Neural cell (in vitro differentiated cells): ENCODE results near the gene CCDC60. TPM values are rescaled to one million over a fixed set of nuclear protein-coding genes. Genes with fewer than 3 reads are reported as not detected.
"Not testable (repeated sequence)": the region's sequence is repeated elsewhere in the genome, so short reads cannot be mapped to it uniquely, and the experiment has no call there.

ENCODE experiments used
- H2AFZ ChIP-seq: fragments of 200-600, 300-800 bp; sonication (generic), shearing (Covaris generic); 2 replicates; pipeline ENCODE4 v1.6.0; 2014; ENCODE audit warnings: low read depth, mild to moderate bottlenecking, antibody characterized with exemption, low read length, moderate library complexity
- H3F3A ChIP-seq: fragments of 200-600 bp; shearing (Covaris generic); 2 replicates; pipeline ENCODE4 v1.6.1; 2016; ENCODE audit warnings: mild to moderate bottlenecking, moderate library complexity, mixed read lengths, antibody characterized with exemption, low read length; ENCODE audit not compliant: insufficient read depth, poor library complexity, severe bottlenecking
- H3K27ac ChIP-seq: fragments of 200-600, 300-800 bp; sonication (generic), shearing (Covaris generic); 2 replicates; pipeline ENCODE4 v1.5.1; 2014; ENCODE audit warnings: mild to moderate bottlenecking, low read length, moderate library complexity
- H3K27me3 ChIP-seq: fragments of 300-800, 200-600 bp; sonication (generic), shearing (Covaris generic); 2 replicates; pipeline ENCODE4 v1.6.0; 2014; ENCODE audit warnings: mild to moderate bottlenecking, low read depth, low read length, moderate library complexity; ENCODE audit not compliant: insufficient read depth
- H3K36me3 ChIP-seq: fragments of 300-800, 200-600 bp; sonication (generic), shearing (Covaris generic); 2 replicates; pipeline ENCODE4 v1.5.1; 2014; ENCODE audit warnings: mild to moderate bottlenecking, antibody characterized with exemption, low read length, moderate library complexity; ENCODE audit not compliant: insufficient read depth
- H3K4me2 ChIP-seq: fragments of 300-800, 200-600 bp; sonication (generic), shearing (Covaris generic); 2 replicates; pipeline ENCODE4 v1.6.0; 2014; ENCODE audit warnings: mild to moderate bottlenecking, low read length
- H3K4me3 ChIP-seq: fragments of 300-800, 200-600 bp; sonication (generic), shearing (Covaris generic); 2 replicates; pipeline ENCODE4 v1.5.1; 2014; ENCODE audit warnings: mild to moderate bottlenecking, low read length, moderate library complexity
- H3K79me2 ChIP-seq: fragments of 200-600 bp; shearing (Covaris generic); replicated peaks from 2 replicates; pipeline ENCODE4 v1.6.0; 2014; ENCODE audit warnings: mild to moderate bottlenecking, low read length, moderate library complexity; ENCODE audit not compliant: insufficient read depth
- H3K9ac ChIP-seq: fragments of 300-800, 200-600 bp; sonication (generic), shearing (Covaris generic); 2 replicates; pipeline ENCODE4 v1.6.1; 2016; ENCODE audit warnings: mild to moderate bottlenecking, low read length, mixed read lengths
- H3K9me2 ChIP-seq: fragments of 200-600 bp; shearing (Covaris generic); 2 replicates; pipeline ENCODE4 v1.6.1; 2016; ENCODE audit warnings: mild to moderate bottlenecking, low read length, mixed read lengths; ENCODE audit not compliant: insufficient read depth
- H3K9me3 ChIP-seq: fragments of 200-600, 300-800 bp; sonication (generic), shearing (Covaris generic); 2 replicates; pipeline ENCODE4 v1.6.1; 2016; ENCODE audit warnings: mild to moderate bottlenecking, mixed run types, low read length, moderate library complexity, mixed read lengths
- H4K20me1 ChIP-seq: fragments of 200-600 bp; shearing (Covaris generic); 2 replicates; pipeline ENCODE4 v1.6.1; 2016; ENCODE audit warnings: mild to moderate bottlenecking, mixed run types; ENCODE audit not compliant: insufficient read depth
- CTCF ChIP-seq: fragments of 450-650 bp; IDR thresholded peaks from 2 replicates; pipeline ENCODE4 v1.5.1; 2014; ENCODE audit warnings: antibody characterized with exemption, mild to moderate bottlenecking, moderate library complexity; ENCODE audit not compliant: poor library complexity, severe bottlenecking
- EP300 ChIP-seq: fragments of 450-650 bp; conservative IDR thresholded peaks from 2 replicates; pipeline ENCODE4 v1.6.1; 2014; ENCODE audit warnings: antibody characterized with exemption, mild to moderate bottlenecking, moderate library complexity; ENCODE audit not compliant: poor library complexity, severe bottlenecking
- EZH2 ChIP-seq: fragments of 200-600, 300-800 bp; shearing (Covaris generic), sonication (generic); IDR thresholded peaks from 2 replicates; pipeline ENCODE4 v1.6.1; 2014; ENCODE audit warnings: antibody characterized with exemption, low read length, borderline replicate concordance, mild to moderate bottlenecking; ENCODE audit not compliant: insufficient read depth, poor library complexity, severe bottlenecking
- MXI1 ChIP-seq: fragments of 450-650 bp; conservative IDR thresholded peaks from 2 replicates; pipeline ENCODE4 v1.6.1; 2014; ENCODE audit warnings: antibody characterized with exemption, mild to moderate bottlenecking; ENCODE audit not compliant: poor library complexity, severe bottlenecking
- POLR2AphosphoS5 ChIP-seq: IDR thresholded peaks from 2 replicates; pipeline ENCODE4 v1.6.1; 2012
- RAD21 ChIP-seq: fragments of 450-650 bp; conservative IDR thresholded peaks from 2 replicates; pipeline ENCODE4 v1.6.1; 2014; ENCODE audit warnings: antibody characterized with exemption, mild to moderate bottlenecking, moderate library complexity
- REST ChIP-seq: IDR thresholded peaks from 2 replicates; pipeline ENCODE4 v1.6.1; 2012; ENCODE audit warnings: borderline replicate concordance
- SMC3 ChIP-seq: fragments of 450-650 bp; conservative IDR thresholded peaks from 2 replicates; pipeline ENCODE4 v1.6.1; 2014; ENCODE audit warnings: antibody characterized with exemption, mild to moderate bottlenecking, moderate library complexity; ENCODE audit not compliant: poor library complexity
- TAF1 ChIP-seq: IDR thresholded peaks from 2 replicates; pipeline ENCODE4 v1.6.1; 2012; ENCODE audit warnings: low read depth
- polyA plus RNA-seq: library from polyadenylated mRNA; depleted of rRNA; stranded (reverse); fragments of >200 nt; gene quantifications from 2 replicates; pipeline ENCODE4 v1.2.3, GENCODE V29; 2014

CCDC60 gene
- polyA plus RNA-seq, 1 donor from 2014 or later = not detected

- no peaks in the 10 kb centered on the region for H3K79me2 ChIP-seq
- no peak overlapping the region for H3K9ac ChIP-seq
- H3K9me3 ChIP-seq = no peaks in the 10 kb centered on the region
Measured at GRCh38 chr12:119354172-119354571, 19.6 kb downstream of the CCDC60 start.

GRCh38 chr12:119360366-119360765, 25.8 kb downstream of the CCDC60 start:
- H2AFZ ChIP-seq, H3K36me3 ChIP-seq, H3F3A ChIP-seq, H3K27ac ChIP-seq, H3K9me2 ChIP-seq, H3K79me2 ChIP-seq, H3K4me2 ChIP-seq, H3K9me3 ChIP-seq, H3K4me3 ChIP-seq, H3K27me3 ChIP-seq, H4K20me1 ChIP-seq, H3K9ac ChIP-seq: not testable (repeated sequence)

More at GRCh38 chr12:119354172-119354571, 19.6 kb downstream of the CCDC60 start:
- no peaks in the 10 kb centered on the region for H3F3A ChIP-seq
- TF ChIP-seq EP300 (no peak), CTCF (no peak), MXI1 (no peak), EZH2 (no peak), TAF1 (no peak), REST (no peak), SMC3 (no peak), POLR2AphosphoS5 (no peak), RAD21 (no peak)
- H2AFZ ChIP-seq = no peak overlapping the region
- no peaks in the 10 kb centered on the region for H3K9me2 ChIP-seq
- no peak overlapping the region for H3K4me2 ChIP-seq
- H4K20me1 ChIP-seq = no peaks in the 10 kb centered on the region
- no peak overlapping the region for H3K27ac ChIP-seq
- H3K4me3 ChIP-seq = no peak overlapping the region
- no peaks in the 10 kb centered on the region for H3K36me3 ChIP-seq
- H3K27me3 ChIP-seq = no peaks in the 10 kb centered on the region

GRCh38 chr12:119363037-119363436, 28.5 kb downstream of the CCDC60 start:
- H3K4me3 ChIP-seq = no peak overlapping the region
- H3K27me3 ChIP-seq = no peaks in the 10 kb centered on the region
- H4K20me1 ChIP-seq = no peaks in the 10 kb centered on the region
- H3K4me2 ChIP-seq = no peak overlapping the region
- no peak overlapping the region for H3K27ac ChIP-seq
- H3K9me2 ChIP-seq = no peaks in the 10 kb centered on the region
- H3K36me3 ChIP-seq = no peaks in the 10 kb centered on the region
- no peak for TF ChIP-seq TAF1
- no peak for TF ChIP-seq EZH2
- no peak for TF ChIP-seq POLR2AphosphoS5
- no peak for TF ChIP-seq MXI1
- no peak for TF ChIP-seq SMC3
- no peak for TF ChIP-seq REST
- TF ChIP-seq CTCF = no peak
- TF ChIP-seq RAD21 = no peak
- no peak for TF ChIP-seq EP300
- H3F3A ChIP-seq = no peaks in the 10 kb centered on the region
- H3K9me3 ChIP-seq = no peaks in the 10 kb centered on the region
- no peak overlapping the region for H3K9ac ChIP-seq
- H2AFZ ChIP-seq = no peak overlapping the region
- H3K79me2 ChIP-seq = no peaks in the 10 kb centered on the region
